Dermis microvascular lymphatic vessel endothelial cell (primary cell): ENCODE measurements around the gene SIDT1. TPM values are rescaled to one million over a fixed set of nuclear protein-coding genes. Genes with fewer than 3 reads are reported as not detected.
A peak's percentile ranks its signal among the peaks of the same experiment; 100 is the strongest.
"Not testable (repeated sequence)": the region's sequence is repeated elsewhere in the genome, so short reads cannot be mapped to it uniquely, and the experiment has no call there.

Experiments
- DNase-seq, 2 donors: peaks; one replicate each; pipeline versions ENCODE4 v3.0.0 to v3.0.0-alpha.2; 2010; ENCODE audit warnings: low read depth in 2 of 2
- total RNA-seq: library from RNA; depleted of rRNA; stranded (reverse); fragments of >200 nt; gene quantifications from 2 replicates; pipeline ENCODE4 v1.2.1, GENCODE V29; 2014

The SIDT1 gene
- total RNA-seq, 1 donor from 2014 or later, result under 0.01 TPM

GRCh38 chr3:113631573-113631972 is 99.2 kb downstream of the SIDT1 start:
- no peak for DNase-seq

- DNase-seq, result no peak
Measured at GRCh38 chr3:113634782-113635474, 102.6 kb downstream of the SIDT1 start.

GRCh38 chr3:113636034-113636433 is 103.7 kb downstream of the SIDT1 start:
- not testable (repeated sequence) for DNase-seq

GRCh38 chr3:113637756-113638155 is 105.4 kb downstream of the SIDT1 start:
- DNase-seq, result no peak

- no peak for DNase-seq
Measured at GRCh38 chr3:113638910-113639309, 106.6 kb downstream of the SIDT1 start.

- no peak for DNase-seq
Measured at GRCh38 chr3:113643583-113643982, 111.2 kb downstream of the SIDT1 start.

- no peak for DNase-seq
Measured at GRCh38 chr3:113648524-113648923, 116.2 kb downstream of the SIDT1 start.

DNA sequence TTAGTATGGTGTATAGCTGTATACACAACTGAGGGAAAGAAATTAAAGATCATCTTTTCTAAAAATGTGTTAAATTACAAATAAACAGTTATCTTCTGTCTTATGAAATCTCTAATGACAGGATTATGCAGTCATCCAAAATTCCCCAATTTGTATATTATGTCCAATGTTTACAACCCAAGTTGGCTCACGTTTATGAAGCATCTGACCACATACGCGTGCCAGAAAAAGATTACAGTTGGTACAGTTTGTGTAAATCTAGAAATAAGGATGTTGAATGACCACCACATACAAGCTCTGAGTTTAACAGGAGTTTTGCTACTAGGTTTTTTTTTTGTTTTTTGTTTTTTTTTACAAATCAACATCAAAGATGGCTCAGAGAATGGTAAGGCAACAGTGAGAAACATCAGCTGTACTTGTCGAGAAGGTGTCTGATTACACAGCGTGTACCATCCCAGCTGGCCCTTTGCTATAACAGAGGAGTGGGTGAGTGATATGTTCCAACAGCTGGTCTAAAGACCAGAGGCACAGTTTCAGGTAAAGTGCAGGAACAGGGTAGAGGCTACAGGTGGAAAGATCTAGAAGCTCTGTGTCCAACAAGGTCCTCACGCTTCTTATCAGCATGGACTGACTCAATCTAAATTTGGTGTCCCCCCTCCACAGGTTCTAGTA is 117.0 kb downstream of the SIDT1 start:
- no peak for DNase-seq

DNA sequence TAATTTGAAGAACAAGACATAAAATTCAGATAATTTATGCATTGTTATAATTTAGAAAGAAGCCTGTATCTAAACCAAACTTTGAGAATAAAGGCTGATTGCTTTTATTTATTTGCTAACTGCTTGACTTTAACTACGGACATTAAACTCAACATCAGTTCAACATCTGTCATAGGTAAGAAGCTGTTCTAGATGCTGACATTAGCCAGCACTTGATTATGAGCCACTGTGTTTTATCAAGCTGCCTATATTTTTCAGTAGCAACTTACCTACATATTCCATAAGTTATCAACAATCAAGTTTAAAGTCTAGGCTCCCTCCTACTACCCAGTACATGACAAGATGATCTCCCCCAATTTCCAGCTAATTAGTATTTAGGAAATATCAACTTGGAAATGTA is 122.0 kb downstream of the SIDT1 start:
- DNase-seq, result no peak

- peak in 1 of 2 donors; percentile 3 for DNase-seq
Measured at GRCh38 chr3:113654851-113655250, 122.5 kb downstream of the SIDT1 start.

DNA sequence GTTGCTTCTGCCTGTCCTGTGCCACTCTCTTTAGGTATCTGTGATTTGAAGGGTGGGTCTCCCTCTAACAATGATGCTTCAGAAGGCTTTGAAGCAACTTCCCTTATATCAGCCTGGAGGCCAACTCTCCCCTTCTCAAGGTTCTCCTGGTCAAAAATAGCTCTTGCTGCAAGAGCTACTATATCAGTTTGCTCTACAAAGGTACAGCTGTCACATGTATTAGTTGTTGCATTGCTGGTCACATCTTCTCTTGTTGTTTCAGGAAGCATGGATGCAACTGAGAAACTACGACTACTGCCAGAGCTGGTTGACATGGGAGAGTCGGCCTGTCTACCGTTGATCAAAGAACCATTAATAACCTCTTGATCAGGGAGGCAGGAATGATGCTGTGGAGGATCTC is 125.8 kb downstream of the SIDT1 start:
- DNase-seq, result no peak

- no peak for DNase-seq
Measured at GRCh38 chr3:113659101-113659541, 126.8 kb downstream of the SIDT1 start.

DNA sequence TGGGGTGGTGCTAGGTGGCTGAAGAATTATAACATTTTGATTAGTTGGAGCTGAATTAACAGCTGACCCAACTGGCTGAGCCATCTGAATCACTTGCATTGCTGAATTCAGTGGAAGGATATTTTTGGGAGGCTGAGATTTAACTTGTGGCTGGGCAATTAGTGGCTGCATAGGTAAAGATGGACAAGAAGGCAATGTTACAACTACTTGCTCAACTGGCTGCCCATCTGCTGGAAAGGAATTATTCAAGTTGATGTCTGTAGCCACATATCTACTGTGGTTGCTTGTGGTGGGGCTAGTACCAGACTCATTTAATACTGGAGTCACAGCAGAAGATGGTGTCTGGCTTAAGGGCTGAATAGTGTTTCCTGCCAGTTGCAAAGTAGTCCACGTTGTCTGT is 127.6 kb downstream of the SIDT1 start:
- DNase-seq, result no peak

GRCh38 chr3:113660458-113660857 is 128.1 kb downstream of the SIDT1 start:
- no peak for DNase-seq

DNA sequence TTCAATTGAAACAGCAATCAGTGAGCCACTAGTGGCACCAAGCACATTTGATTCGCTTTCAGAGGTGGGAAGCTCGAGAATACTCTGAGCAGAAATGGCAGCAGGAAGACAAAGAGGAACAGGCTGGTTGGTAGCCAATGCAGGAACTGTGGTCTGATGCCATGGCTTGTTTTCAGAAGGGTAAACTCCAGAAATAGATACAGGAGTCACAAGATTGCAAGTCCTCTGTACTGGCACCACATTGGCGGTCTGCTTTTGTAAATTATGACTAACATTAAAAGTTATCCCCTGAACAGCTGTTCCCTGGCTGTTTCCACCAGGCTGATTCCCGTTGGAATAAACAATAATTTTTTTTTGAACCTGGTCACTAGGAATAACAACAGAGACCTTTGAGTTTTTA is 128.5 kb downstream of the SIDT1 start:
- DNase-seq, result no peak

- DNase-seq, result no peak
Measured at GRCh38 chr3:113662824-113663223, 130.5 kb downstream of the SIDT1 start.

DNA sequence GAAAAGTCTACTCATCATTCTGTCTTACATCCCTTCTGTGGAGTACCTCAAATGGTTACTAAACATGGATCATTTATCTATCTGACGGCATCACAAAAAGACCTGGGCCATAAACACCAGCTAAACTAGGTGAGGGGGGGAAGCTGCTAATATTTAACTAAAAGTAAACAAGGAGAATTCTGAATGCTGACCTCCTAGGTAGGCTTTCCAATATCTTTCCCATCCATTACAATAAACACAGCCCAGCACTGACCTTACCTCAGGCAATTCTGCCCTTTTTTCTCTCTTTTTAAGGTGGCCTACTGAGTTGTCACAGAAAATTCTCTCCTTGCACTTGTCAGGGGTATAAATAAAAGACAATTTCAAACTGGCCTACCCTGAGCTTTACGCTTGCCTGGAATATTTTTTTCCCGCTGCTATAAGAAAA is 131.0 kb downstream of the SIDT1 start:
- no peak for DNase-seq

- DNase-seq, result no peak
Measured at GRCh38 chr3:113663761-113664160, 131.4 kb downstream of the SIDT1 start.

- no peak for DNase-seq
Measured at GRCh38 chr3:113664523-113665094, 132.3 kb downstream of the SIDT1 start.

DNA sequence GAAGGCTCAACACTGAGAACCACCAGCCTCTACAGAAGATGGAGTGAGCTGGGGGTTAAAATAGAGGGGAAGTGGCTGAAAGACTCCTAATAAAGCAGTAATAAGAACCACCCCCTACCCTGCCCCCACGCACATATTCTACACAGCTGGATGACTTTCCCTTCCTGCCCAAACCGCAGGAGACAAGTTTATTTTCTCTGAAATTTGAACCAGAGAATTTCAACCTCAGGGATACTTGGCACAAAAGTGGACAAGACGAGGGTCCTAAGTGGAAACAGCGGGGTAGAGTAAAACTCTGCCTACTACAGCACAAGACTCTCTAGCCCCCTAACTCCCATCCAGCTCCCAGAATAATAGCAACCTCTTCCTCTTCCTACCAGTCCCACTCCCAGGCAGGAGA is 135.7 kb downstream of the SIDT1 start:
- DNase-seq, result no peak

- DNase-seq, result no peak
Measured at GRCh38 chr3:113673593-113673992, 141.2 kb downstream of the SIDT1 start.

- DNase-seq, result no peak
Measured at GRCh38 chr3:113676261-113676660, 143.9 kb downstream of the SIDT1 start.

GRCh38 chr3:113677737-113678136 is 145.4 kb downstream of the SIDT1 start:
- no peak for DNase-seq
